GM23338 (cell line): Measurements from ENCODE around the gene CNTN5. TPM values are rescaled to one million over a fixed set of nuclear protein-coding genes. Genes with fewer than 3 reads are reported as not detected.
A peak's percentile ranks its signal among the peaks of the same experiment; 100 is the strongest.

Experiments
- ATAC-seq: fragments of 200-7000 bp; cut with Tn5 transposase; 3 replicates; pipeline ENCODE4 v1.9.1; 2020
- DNase-seq: peaks from one replicate; pipeline ENCODE4 v3.0.0-alpha.2; 2015; ENCODE audit warnings: low spot score
- H2AFZ ChIP-seq: fragments of 200-600 bp; sonication (generic); 2 replicates; pipeline ENCODE4 v1.8.0; 2016; ENCODE audit warnings: antibody characterized with exemption, mild to moderate bottlenecking, moderate library complexity
- H3F3A ChIP-seq: fragments of 200-600 bp; sonication (generic); replicated peaks from 2 replicates; pipeline ENCODE4 v1.8.0; 2017; ENCODE audit warnings: antibody characterized with exemption, mixed run types, low read depth
- H3K27ac ChIP-seq: fragments of 200-600 bp; sonication (generic); 2 replicates; pipeline ENCODE4 v1.6.1; 2016; ENCODE audit warnings: low read depth
- H3K27me3 ChIP-seq: fragments of 200-600 bp; sonication (generic); 2 replicates; pipeline ENCODE4 v1.8.0; 2016; ENCODE audit warnings: mild to moderate bottlenecking, mixed run types, moderate library complexity; ENCODE audit not compliant: insufficient read depth
- H3K36me3 ChIP-seq: fragments of 200-600 bp; sonication (generic); 2 replicates; pipeline ENCODE4 v1.8.0; 2016; ENCODE audit warnings: mild to moderate bottlenecking; ENCODE audit not compliant: insufficient read depth
- H3K4me1 ChIP-seq: fragments of 200-600 bp; sonication (generic); 2 replicates; pipeline ENCODE4 v1.8.0; 2016; ENCODE audit warnings: mild to moderate bottlenecking, moderate library complexity; ENCODE audit not compliant: insufficient read depth
- H3K4me2 ChIP-seq: fragments of 200-600 bp; sonication (generic); 2 replicates; pipeline ENCODE4 v1.7.1; 2017; ENCODE audit warnings: mixed run types
- H3K4me3 ChIP-seq: fragments of 200-600 bp; sonication (generic); 2 replicates; pipeline ENCODE4 v1.6.1; 2016; ENCODE audit warnings: mixed run types
- H3K79me2 ChIP-seq: fragments of 200-600 bp; sonication (generic); replicated peaks from 2 replicates; pipeline ENCODE4 v1.8.0; 2017; ENCODE audit warnings: mild to moderate bottlenecking; ENCODE audit not compliant: insufficient read depth
- H3K9me2 ChIP-seq: fragments of 200-600 bp; sonication (generic); 2 replicates; pipeline ENCODE4 v1.8.0; 2017; ENCODE audit not compliant: insufficient read depth
- H4K20me1 ChIP-seq: fragments of 200-600 bp; sonication (generic); replicated peaks from 2 replicates; pipeline ENCODE4 v1.8.0; 2017; ENCODE audit warnings: mild to moderate bottlenecking; ENCODE audit not compliant: insufficient read depth
- H3K27ac Mint-ChIP-seq: 2 replicates; pipeline ENCODE4 v1.8.0; 2020; ENCODE audit warnings: inconsistent platforms, mild to moderate bottlenecking, moderate library complexity, mixed read lengths
- H3K27me3 Mint-ChIP-seq: 3 replicates; pipeline ENCODE4 v1.8.0; 2022; ENCODE audit warnings: low read depth, mild to moderate bottlenecking, moderate library complexity, mixed read lengths, inconsistent platforms; ENCODE audit not compliant: insufficient read depth, poor library complexity
- H3K36me3 Mint-ChIP-seq: 3 replicates; pipeline ENCODE4 v1.8.0; 2021; ENCODE audit warnings: low read depth, mild to moderate bottlenecking, inconsistent platforms, moderate library complexity, mixed read lengths
- H3K4me1 Mint-ChIP-seq: 3 replicates; pipeline ENCODE4 v1.8.0; 2020; ENCODE audit warnings: mild to moderate bottlenecking, inconsistent platforms, mixed read lengths
- H3K4me3 Mint-ChIP-seq: 3 replicates; pipeline ENCODE4 v1.8.0; 2021; ENCODE audit warnings: moderate library complexity, mild to moderate bottlenecking, inconsistent platforms, mixed read lengths
- H3K9me3 Mint-ChIP-seq: 3 replicates; pipeline ENCODE4 v1.8.0; 2020; ENCODE audit warnings: moderate library complexity, mild to moderate bottlenecking, inconsistent platforms, mixed read lengths
- CTCF ChIP-seq, 2 experiments: fragments of 200-600 bp in 1 of 2; sonication (generic) in 1 of 2; conservative IDR thresholded peaks; 2 replicates each; pipeline versions ENCODE4 v1.5.1 to v1.6.1; 2016 to 2017; ENCODE audit warnings: antibody characterized with exemption in 2 of 2, low read depth in 2 of 2, mild to moderate bottlenecking in 2 of 2, moderate library complexity in 1 of 2
- ETS1 ChIP-seq: IDR thresholded peaks from 2 replicates; pipeline ENCODE4 v1.6.1; 2016; ENCODE audit warnings: antibody characterized with exemption
- EZH2 ChIP-seq: fragments of 200-600 bp; sonication (generic); IDR thresholded peaks from one replicate; pipeline ENCODE4 v1.8.0; 2017; ENCODE audit warnings: antibody characterized with exemption, mild to moderate bottlenecking, low read depth; ENCODE audit not compliant: unreplicated experiment
- EZH2phosphoT487 ChIP-seq: fragments of 200-600 bp; sonication (generic); IDR thresholded peaks from one replicate; pipeline ENCODE4 v1.8.1; 2018; ENCODE audit warnings: antibody characterized with exemption; ENCODE audit not compliant: unreplicated experiment
- POLR2AphosphoS5 ChIP-seq: IDR thresholded peaks from 2 replicates; pipeline ENCODE4 v1.6.1; 2016; ENCODE audit warnings: antibody characterized with exemption, low read depth
- ZNF114 ChIP-seq: fragments of 250-450 bp; sonication (Bioruptor Pico); IDR thresholded peaks from 2 replicates; pipeline ENCODE4 v1.5.0; 2020; ENCODE audit warnings: mild to moderate bottlenecking, moderate library complexity
- ZNF331 ChIP-seq: fragments of 250-450 bp; sonication (Bioruptor Pico); IDR thresholded peaks from 2 replicates; pipeline ENCODE4 v1.5.0; 2020; ENCODE audit warnings: low read depth, mild to moderate bottlenecking, moderate library complexity
- ZNF462 ChIP-seq: fragments of 250-450 bp; sonication (Bioruptor Pico); IDR thresholded peaks from 2 replicates; pipeline ENCODE4 v1.5.0; 2020; ENCODE audit warnings: mild to moderate bottlenecking, moderate library complexity
- polyA plus RNA-seq: library from polyadenylated mRNA; unstranded; fragments of >200 nt; fragmentation: Nextera tagmentation; extraction: Ambion mirVana; gene quantifications from 2 replicates; pipeline ENCODE4 v1.2.1, GENCODE V29; 2016
- total RNA-seq: library from RNA; depleted of rRNA; stranded (reverse); fragments of >200 nt; shearing (Covaris generic); gene quantifications from 2 replicates; pipeline ENCODE4 v1.2.3, GENCODE V29; 2014

Gene CNTN5
- total and polyA plus RNA-seq, 2 experiments from 2014 or later, result not detected

GRCh38 chr11:100232006-100232405 is 1211.3 kb downstream of the CNTN5 start:
- no peak for ATAC-seq
- Histone ChIP-seq H3K27me3 (no peaks in the 10 kb centered on the region), H3K4me3 (no peak overlapping the region), H3K27ac (no peak overlapping the region), H4K20me1 (no peaks in the 10 kb centered on the region), H3K9me2 (no peaks in the 10 kb centered on the region), H3K36me3 (no peaks in the 10 kb centered on the region), H3F3A (no peaks in the 10 kb centered on the region), H3K4me2 (no peak overlapping the region), H3K4me1 (no peaks in the 10 kb centered on the region), H2AFZ (peak overlapping the region; percentile 70; the same call in 1 of the 2 replicates), H3K79me2 (no peaks in the 10 kb centered on the region)
- 0 out of 2 replicates have a peak overlapping the region, but pooled peaks have one; percentile 16 for H3K27ac Mint-ChIP-seq
- peaks cover 2% of the 10 kb centered on the region for H3K36me3 Mint-ChIP-seq
- no peak overlapping the region for H3K4me3 Mint-ChIP-seq
- peaks cover 9% of the 10 kb centered on the region for H3K9me3 Mint-ChIP-seq
- H3K27me3 Mint-ChIP-seq, result peaks cover 3% of the 10 kb centered on the region
- no peak for DNase-seq
- no peak for TF ChIP-seq ZNF114 (CRISPR knock-in tag)
- no peak for TF ChIP-seq POLR2AphosphoS5
- no peak for TF ChIP-seq EZH2phosphoT487
- TF ChIP-seq ZNF462, result no peak
- no peak for TF ChIP-seq ZNF331 (CRISPR knock-in tag)
- TF ChIP-seq CTCF (conservative IDR thresholded peaks at IDR 0.05; ENCODE audit: low read depth in 2 of 2), result no peak
- no peak for TF ChIP-seq EZH2
- TF ChIP-seq ETS1, result no peak
- no peaks in the 10 kb centered on the region; the same call in 2 of the 3 replicates for H3K4me1 Mint-ChIP-seq
